Measurements from ENCODE around the gene DCTN3.

DNA sequence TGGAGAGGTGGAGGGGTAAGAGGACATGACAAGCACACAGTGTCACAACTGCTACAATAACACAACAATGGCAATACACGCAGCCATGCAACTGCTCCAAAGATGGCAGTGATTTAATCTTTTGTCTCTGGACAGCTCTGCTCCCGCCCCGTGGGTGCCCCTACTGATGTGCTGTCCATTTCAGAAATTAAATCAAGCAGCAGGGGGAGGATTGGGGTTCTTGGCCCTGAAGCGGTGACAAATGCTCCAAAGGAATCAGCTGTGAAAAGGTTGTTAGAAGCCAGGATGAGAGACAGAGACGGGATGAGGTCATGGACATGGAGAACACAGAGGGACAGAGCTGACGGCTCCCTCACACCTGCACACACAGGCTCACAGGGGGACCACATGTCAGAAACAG is 53.3 kb downstream of the DCTN3 start:
- TF ChIP-seq, protein P1, sequence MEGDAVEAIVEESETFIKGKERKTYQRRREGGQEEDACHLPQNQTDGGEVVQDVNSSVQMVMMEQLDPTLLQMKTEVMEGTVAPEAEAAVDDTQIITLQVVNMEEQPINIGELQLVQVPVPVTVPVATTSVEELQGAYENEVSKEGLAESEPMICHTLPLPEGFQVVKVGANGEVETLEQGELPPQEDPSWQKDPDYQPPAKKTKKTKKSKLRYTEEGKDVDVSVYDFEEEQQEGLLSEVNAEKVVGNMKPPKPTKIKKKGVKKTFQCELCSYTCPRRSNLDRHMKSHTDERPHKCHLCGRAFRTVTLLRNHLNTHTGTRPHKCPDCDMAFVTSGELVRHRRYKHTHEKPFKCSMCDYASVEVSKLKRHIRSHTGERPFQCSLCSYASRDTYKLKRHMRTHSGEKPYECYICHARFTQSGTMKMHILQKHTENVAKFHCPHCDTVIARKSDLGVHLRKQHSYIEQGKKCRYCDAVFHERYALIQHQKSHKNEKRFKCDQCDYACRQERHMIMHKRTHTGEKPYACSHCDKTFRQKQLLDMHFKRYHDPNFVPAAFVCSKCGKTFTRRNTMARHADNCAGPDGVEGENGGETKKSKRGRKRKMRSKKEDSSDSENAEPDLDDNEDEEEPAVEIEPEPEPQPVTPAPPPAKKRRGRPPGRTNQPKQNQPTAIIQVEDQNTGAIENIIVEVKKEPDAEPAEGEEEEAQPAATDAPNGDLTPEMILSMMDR (IDR thresholded peaks at IDR 0.05): no peak
- TF ChIP-seq POLR2A (IDR thresholded peaks at IDR 0.05): no peak
